A549 (cell line): ENCODE results near the gene KICS2. TPM values are rescaled to one million over a fixed set of nuclear protein-coding genes. Genes with fewer than 3 reads are reported as not detected.
A peak's percentile ranks its signal among the peaks of the same experiment; 100 is the strongest.
"Not testable (repeated sequence)": the region's sequence is repeated elsewhere in the genome, so short reads cannot be mapped to it uniquely, and the experiment has no call there.

Experiments used
- ATAC-seq, 2 experiments: fragments of 200-7000 bp in 1 of 2; fragments of >200 bp in 1 of 2; cut with Nextera tagmentation in 1 of 2; cut with Tn5 transposase in 1 of 2; 3 replicates each; pipeline versions ENCODE4 v1.8.0 to v1.9.1; 2018 to 2020; ENCODE audit warnings: mild to moderate bottlenecking in 1 of 2, moderate library complexity in 1 of 2
- CTCF ChIA-PET: fragments of 300-600 bp; sonication (Branson Sonifier 250); formaldehyde crosslinking; extraction: SDS; loops from one replicate; lab custom pipeline; 2021; ENCODE audit warnings: antibody characterized with exemption, inconsistent platforms; lab: Yijun Ruan, JAX
- POLR2A ChIA-PET: fragments of 350-600 bp; formaldehyde crosslinking; extraction: SDS; loops from one replicate; lab custom pipeline; 2021; ENCODE audit warnings: antibody characterized with exemption, inconsistent platforms; lab: Yijun Ruan, JAX
- DNase-seq, 2 experiments: peaks; one replicate each; pipeline versions ENCODE4 v3.0.0 to v3.0.0-alpha.2; 2011 to 2016; ENCODE audit warnings: low read depth in 1 of 2, low spot score in 1 of 2
- FAIRE-seq: peaks from 2 replicates; lab custom pipeline; 2011; peaks lifted over from hg19 to GRCh38; lab: Jason Lieb, UNC
- H3K27ac ChIP-seq, 2 experiments: fragments of >200 bp; sonication (Bioruptor Twin); formaldehyde crosslinking; 3 replicates each; pipeline ENCODE4 v1.5.1; 2016 to 2017
- H3K4me1 ChIP-seq: fragments of >200 bp; sonication (Bioruptor Twin); formaldehyde crosslinking; 3 replicates; pipeline ENCODE4 v1.6.1; 2016
- H3K4me2 ChIP-seq: fragments of >200 bp; sonication (Bioruptor Twin); formaldehyde crosslinking; 3 replicates; pipeline ENCODE4 v1.6.1; 2016
- H3K4me3 ChIP-seq: fragments of >200 bp; sonication (Bioruptor Twin); formaldehyde crosslinking; 3 replicates; pipeline ENCODE4 v1.5.1; 2016
- H3K9me3 ChIP-seq: fragments of >200 bp; sonication (Bioruptor Twin); formaldehyde crosslinking; 3 replicates; pipeline ENCODE4 v1.6.1; 2016
- BHLHE40 ChIP-seq: IDR thresholded peaks from 2 replicates; pipeline ENCODE4 v1.6.1; 2012; ENCODE audit warnings: low read depth, low read length, inconsistent platforms
- CHD4 ChIP-seq: fragments of 200-600 bp; sonication (generic); IDR thresholded peaks from 2 replicates; pipeline ENCODE4 v1.6.1; 2016; ENCODE audit warnings: antibody characterized with exemption, mild to moderate bottlenecking, borderline replicate concordance
- EHMT2 ChIP-seq: fragments of 200-600 bp; sonication (generic); IDR thresholded peaks from 2 replicates; pipeline ENCODE4 v1.6.1; 2016; ENCODE audit warnings: antibody characterized with exemption, low read depth, mild to moderate bottlenecking, moderate library complexity
- GATA3 ChIP-seq: IDR thresholded peaks from 2 replicates; pipeline ENCODE4 v1.6.1; 2012; ENCODE audit warnings: borderline replicate concordance
- HMGXB4 ChIP-seq: fragments of 250-450 bp; sonication (Bioruptor Pico); IDR thresholded peaks from 2 replicates; pipeline ENCODE4 v1.5.0; 2021; ENCODE audit warnings: mild to moderate bottlenecking, moderate library complexity, borderline replicate concordance
- HOXB5 ChIP-seq: fragments of 250-450 bp; sonication (Bioruptor Pico); IDR thresholded peaks from 2 replicates; pipeline ENCODE4 v1.5.0; 2020; ENCODE audit warnings: mild to moderate bottlenecking, moderate library complexity
- KDM1A ChIP-seq: fragments of 200-600 bp; sonication (generic); IDR thresholded peaks from 2 replicates; pipeline ENCODE4 v1.6.1; 2016; ENCODE audit warnings: low read depth, mild to moderate bottlenecking
- MAFK ChIP-seq: fragments of 450-650 bp; IDR thresholded peaks from 2 replicates; pipeline ENCODE4 v1.6.1; 2014; ENCODE audit not compliant: partially characterized antibody
- PHF8 ChIP-seq: fragments of 200-600 bp; sonication (generic); IDR thresholded peaks from 2 replicates; pipeline ENCODE4 v1.6.1; 2016; ENCODE audit warnings: low read depth, mild to moderate bottlenecking, antibody characterized with exemption, moderate library complexity, borderline replicate concordance
- TFCP2L1 ChIP-seq: fragments of 250-450 bp; sonication (Bioruptor Pico); IDR thresholded peaks from 2 replicates; pipeline ENCODE4 v1.5.0; 2021; ENCODE audit warnings: mild to moderate bottlenecking
- USF2 ChIP-seq: fragments of 450-650 bp; IDR thresholded peaks from 2 replicates; pipeline ENCODE4 v1.6.1; 2014; ENCODE audit warnings: antibody characterized with exemption
- ZC3H11A ChIP-seq: fragments of 450-650 bp; IDR thresholded peaks from 2 replicates; pipeline ENCODE4 v1.6.1; 2014; ENCODE audit warnings: antibody characterized with exemption, mild to moderate bottlenecking
- WGBS: methylation state at CpG from one replicate; pipeline ENCODE4 v1.1.6; 2017; ENCODE audit errors: missing lambda C conversion rate; 5-methylcytosine and 5-hydroxymethylcytosine counted together
- polyA plus RNA-seq, 4 experiments: library from polyadenylated mRNA; depleted of rRNA in 3 of 4; stranded (reverse); fragments of >200 nt; fragmentation: RNase III in 1 of 4; extraction: RNeasy Plus Mini Kit Qiagen cat#74134 plus additional on column Dnase treatment in 1 of 4; gene quantifications; 2 replicates in 3 of 4; 3 replicates in 1 of 4; pipeline ENCODE4 v1.2.3, GENCODE V29; 2011 to 2017

Gene KICS2
- polyA plus RNA-seq, 2 of the 4 experiments (the other 2 are of a cell fraction) = 9.1 to 21.4 TPM

GRCh38 chr12:64203775-64204174, 18.3 kb downstream of the KICS2 start:
- ChIA-PET CTCF (interaction anchor here (1.0 to 1.8 kb wide), 3 partner anchors 9 to 361 kb away, joined by 3 to 6 read pairs (median 3); no protein-coding TSS in a partner anchor), POLR2A (no interaction called here)
- ATAC-seq (no peak), DNase-seq (no peak), FAIRE-seq (peak; percentile 7)
- TF ChIP-seq HMGXB4 (CRISPR knock-in tag) (no peak), ZC3H11A (no peak), USF2 (no peak), PHF8 (no peak)
- 54% methylated on average over 7 of the region's 7 CpGs for WGBS
- Histone ChIP-seq H3K27ac (no peak overlapping the region), H3K4me1 (no peaks in the 10 kb centered on the region), H3K4me3 (no peak overlapping the region), H3K4me2 (no peak overlapping the region), H3K9me3 (no peaks in the 10 kb centered on the region)

GRCh38 chr12:64203036-64203435, 19.1 kb downstream of the KICS2 start:
- no peak overlapping the region for H3K27ac ChIP-seq
- DNase-seq (no peak), FAIRE-seq (no peak), ATAC-seq (no peak)
- ChIA-PET CTCF (interaction anchor here (1.0 to 1.8 kb wide), 2 partner anchors 9 to 360 kb away, joined by 3 to 6 read pairs; no protein-coding TSS in a partner anchor), POLR2A (no interaction called here)
- no peak overlapping the region for H3K4me3 ChIP-seq
- H3K9me3 ChIP-seq = no peaks in the 10 kb centered on the region
- 87% methylated on average over 5 of the region's 5 CpGs for WGBS
- no peak overlapping the region for H3K4me2 ChIP-seq
- H3K4me1 ChIP-seq = no peaks in the 10 kb centered on the region
- TF ChIP-seq HOXB5 (CRISPR knock-in tag) (no peak), BHLHE40 (no peak), ZC3H11A (no peak), USF2 (no peak), KDM1A (no peak), EHMT2 (no peak)

GRCh38 chr12:64195841-64196240, 26.3 kb downstream of the KICS2 start:
- H3K4me3 ChIP-seq, H3K9me3 ChIP-seq, H3K4me1 ChIP-seq, ATAC-seq, DNase-seq, H3K27ac ChIP-seq, FAIRE-seq, H3K4me2 ChIP-seq, CTCF ChIA-PET, POLR2A ChIA-PET: not testable (repeated sequence)
- 85% methylated on average over 9 of the region's 15 CpGs for WGBS

- no peak for FAIRE-seq
- 95% methylated on average over 7 of the region's 7 CpGs for WGBS
- POLR2A ChIA-PET = no interaction called here
Observed at GRCh38 chr12:64194333-64195149, 27.6 kb downstream of the KICS2 start.

More at GRCh38 chr12:64194333-64195149, 27.6 kb downstream of the KICS2 start:
- no peaks in the 10 kb centered on the region for H3K4me1 ChIP-seq
- ATAC-seq (no peak), DNase-seq (no peak)
- no peaks in the 10 kb centered on the region for H3K9me3 ChIP-seq
- TF ChIP-seq MAFK = no peak
- TF ChIP-seq GATA3 = no peak
- no peak for TF ChIP-seq TFCP2L1 (CRISPR knock-in tag)
- no peak for TF ChIP-seq CHD4
- CTCF ChIA-PET = interaction anchor here (0.6 to 1.9 kb wide), 3 partner anchors 9 to 351 kb away, joined by 3 to 6 read pairs (median 4); partner anchors contain the start of gene SRGAP1
- no peak overlapping the region for H3K27ac ChIP-seq
- H3K4me3 ChIP-seq = no peak overlapping the region
- H3K4me2 ChIP-seq = no peak overlapping the region
